HL-60/S4 treated with retinoic acid at 250 ng/mL for 4 days and 3 days (cell line): Measurements from ENCODE around the gene LDB2.

Experiments used
- in situ Hi-C: fragments of 300-500 bp; cut with MboI; formaldehyde crosslinking; loops from 2 replicates; pipeline ENCODE4 v1.7.0; 2022; ENCODE audit warnings: low sequenced_read_pairs

Gene LDB2

GRCh38 chr4:16887887-16888286 lies 10.6 kb downstream of the LDB2 start:
- in situ Hi-C loops: no loop called here

GRCh38 chr4:16884673-16885460 lies 13.6 kb downstream of the LDB2 start:
- in situ Hi-C loops: no loop called here

- in situ Hi-C loops: no loop called here
Measured at GRCh38 chr4:16883806-16884205, 14.6 kb downstream of the LDB2 start.

DNA sequence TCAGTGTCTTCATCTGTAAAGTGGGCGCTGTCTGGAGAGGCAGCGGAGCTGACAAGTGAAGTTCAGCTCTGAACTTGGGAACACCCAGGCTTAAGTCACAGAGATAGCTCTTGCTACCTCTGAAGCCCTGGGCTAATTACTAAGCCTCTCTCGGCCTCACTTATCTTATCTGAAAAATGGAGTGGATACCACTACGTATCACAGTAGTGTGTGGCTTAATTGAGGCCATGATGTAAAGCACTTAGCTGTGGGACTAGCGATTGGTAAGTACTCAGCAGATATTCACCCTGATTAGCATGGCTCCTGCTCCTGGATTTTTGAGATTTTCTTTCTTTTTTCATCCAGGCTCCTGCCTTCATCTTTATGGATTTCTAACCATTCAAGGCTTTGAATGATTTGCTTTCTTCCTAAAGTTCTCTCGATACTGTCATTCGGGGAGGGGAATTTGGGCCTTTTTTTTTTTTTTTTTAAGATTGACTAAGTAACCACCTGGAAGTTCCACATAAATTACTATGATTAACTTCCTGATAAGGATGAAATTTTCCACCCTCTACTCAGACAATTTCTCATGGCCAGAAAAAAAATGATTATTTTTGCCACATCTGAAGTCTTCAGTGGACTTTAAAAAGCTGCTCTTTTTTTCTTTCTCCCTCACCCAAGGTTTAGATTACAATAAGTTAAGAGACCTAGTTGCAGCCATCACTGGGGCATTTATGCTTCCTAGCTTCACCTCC lies 17.1 kb downstream of the LDB2 start:
- in situ Hi-C loops: no loop called here

GRCh38 chr4:16875487-16875886 lies 23.0 kb downstream of the LDB2 start:
- in situ Hi-C loops: no loop called here

DNA sequence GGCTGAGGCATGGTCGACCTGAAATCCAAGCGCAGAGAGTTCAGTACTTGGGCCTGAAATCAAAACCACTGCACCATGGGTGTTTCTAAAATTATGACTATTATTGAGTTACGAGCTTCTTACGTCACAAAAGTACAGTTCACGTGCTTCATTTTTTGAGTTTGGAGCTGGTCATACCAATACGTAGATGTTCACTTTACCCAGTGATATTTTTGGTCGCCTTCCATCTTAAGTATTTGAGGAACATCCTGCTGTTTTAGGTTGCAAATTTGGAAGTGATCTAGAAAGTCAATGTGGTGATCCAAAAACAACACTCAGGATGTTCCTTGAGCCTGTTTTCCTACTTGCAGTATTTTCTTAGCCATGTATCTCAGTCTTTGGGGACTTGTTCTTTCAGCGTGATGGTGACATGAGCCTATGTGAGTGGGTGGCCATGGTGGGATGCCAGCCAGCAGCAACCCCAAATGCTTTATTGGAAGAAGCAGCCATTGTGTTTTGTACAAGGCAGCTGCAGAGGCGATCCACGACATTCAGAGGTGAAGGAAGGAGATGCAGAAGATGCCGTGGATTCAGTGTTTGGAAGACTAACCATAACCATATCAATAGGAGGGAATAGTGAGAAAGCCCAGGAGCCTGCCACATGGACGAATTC lies 28.7 kb downstream of the LDB2 start:
- in situ Hi-C loops: no loop called here

GRCh38 chr4:16868674-16869073 lies 29.8 kb downstream of the LDB2 start:
- in situ Hi-C loops: no loop called here

DNA sequence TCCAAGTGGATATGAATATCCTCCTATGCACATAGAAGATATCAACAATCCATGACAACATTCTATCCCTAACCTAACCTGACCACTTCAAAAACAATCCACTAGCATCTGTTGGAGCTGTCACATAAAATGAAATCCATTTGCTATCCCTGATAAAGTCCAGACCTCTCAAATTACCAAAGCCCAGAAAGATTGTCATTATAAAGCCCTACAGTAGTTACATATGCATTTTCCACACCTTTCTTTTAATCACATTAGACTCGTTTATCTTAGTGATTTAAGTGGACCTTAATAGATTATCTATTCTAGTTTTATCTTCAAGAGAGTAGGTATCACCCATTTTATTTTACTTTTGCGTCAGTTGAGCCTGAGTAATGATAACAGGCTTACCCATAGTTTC lies 30.6 kb downstream of the LDB2 start:
- in situ Hi-C loops: no loop called here

- in situ Hi-C loops: no loop called here
Measured at GRCh38 chr4:16866974-16867373, 31.5 kb downstream of the LDB2 start.

- in situ Hi-C loops: no loop called here
Measured at GRCh38 chr4:16865897-16866283, 32.6 kb downstream of the LDB2 start.

- in situ Hi-C loops: no loop called here
Measured at GRCh38 chr4:16865209-16865896, 33.1 kb downstream of the LDB2 start.

DNA sequence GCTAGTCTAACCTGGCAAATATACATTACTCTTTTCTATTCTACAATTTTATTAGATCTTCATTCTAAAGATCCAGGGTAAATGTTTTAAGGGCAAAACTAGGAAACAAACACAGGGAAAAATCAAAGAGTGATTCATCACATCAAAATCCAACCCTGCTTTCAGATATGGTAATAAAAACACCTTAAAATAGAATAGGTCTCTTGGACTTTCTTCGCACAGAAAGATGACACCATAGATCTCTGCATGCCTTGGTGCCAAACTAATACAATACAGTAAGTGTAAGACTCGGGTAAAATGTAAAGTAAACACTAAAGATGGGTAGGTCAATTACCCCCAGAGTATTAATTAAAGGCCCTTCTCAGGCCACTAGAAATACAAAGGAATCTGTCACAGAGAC lies 34.2 kb downstream of the LDB2 start:
- in situ Hi-C loops: no loop called here

DNA sequence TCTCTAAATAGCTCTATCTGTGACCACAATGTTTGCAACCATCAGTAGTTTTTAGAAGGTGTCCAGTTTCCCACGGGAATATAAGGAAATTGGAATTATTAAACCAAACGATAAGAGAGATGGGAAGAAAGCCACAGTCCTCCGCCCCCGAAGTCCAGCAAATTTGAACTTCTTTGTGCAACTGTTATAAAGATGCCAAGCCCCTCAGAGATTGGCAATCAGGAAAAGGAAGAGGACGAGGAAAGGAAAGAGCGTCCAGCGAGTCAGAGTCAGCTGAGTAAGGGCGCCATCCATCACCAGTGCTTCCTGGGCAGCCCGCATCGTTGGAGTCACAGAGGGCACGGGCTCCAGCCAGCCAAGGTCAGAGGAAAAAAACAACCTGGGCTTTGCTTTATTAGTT lies 35.7 kb downstream of the LDB2 start:
- in situ Hi-C loops: no loop called here

- in situ Hi-C loops: no loop called here
Measured at GRCh38 chr4:16860516-16860915, 37.9 kb downstream of the LDB2 start.

- in situ Hi-C loops: no loop called here
Measured at GRCh38 chr4:16859031-16859430, 39.4 kb downstream of the LDB2 start.

DNA sequence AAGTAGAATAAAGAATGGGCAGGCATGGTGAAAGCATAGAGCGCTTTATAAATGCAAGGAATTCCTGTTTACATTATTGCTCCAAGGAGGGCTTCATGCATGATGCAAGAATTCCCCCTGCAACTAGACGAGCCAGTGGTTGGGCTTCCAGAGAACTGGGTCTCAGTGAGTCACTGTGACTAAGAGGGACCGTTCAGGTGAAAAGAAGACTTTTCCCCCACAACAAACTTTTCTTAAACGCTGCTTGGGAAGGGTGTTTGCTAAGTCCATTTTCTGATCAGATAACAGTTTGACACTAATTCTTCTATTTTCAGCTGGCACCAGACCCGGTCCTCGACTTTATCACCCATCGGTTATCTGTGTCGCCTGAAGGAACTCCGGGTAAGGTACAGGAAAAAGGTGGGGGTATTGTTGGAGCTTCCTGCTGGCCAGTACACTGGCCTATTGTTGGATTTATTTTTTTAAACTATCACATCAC lies 40.1 kb downstream of the LDB2 start:
- in situ Hi-C loops: no loop called here

DNA sequence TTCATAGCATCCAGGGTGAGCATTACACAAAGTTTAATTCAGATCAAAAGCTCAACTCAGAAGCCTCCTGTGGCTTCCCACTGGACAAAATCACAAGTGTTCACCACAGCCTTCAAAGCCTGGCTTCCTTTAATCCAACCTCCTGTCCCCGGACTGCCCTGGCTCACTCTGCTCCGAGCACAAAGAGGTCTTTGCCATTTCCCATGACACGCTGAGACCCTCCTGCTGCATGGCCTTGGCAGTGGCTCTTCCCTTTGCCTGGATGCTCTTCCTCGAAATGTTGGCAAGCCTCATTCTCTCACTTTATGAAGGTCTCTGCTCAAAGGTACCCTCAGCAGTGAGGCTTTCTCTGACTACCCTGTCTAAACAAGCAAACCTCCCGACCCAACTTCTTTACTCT lies 41.0 kb downstream of the LDB2 start:
- in situ Hi-C loops: no loop called here

- in situ Hi-C loops: no loop called here
Measured at GRCh38 chr4:16853640-16854039, 44.8 kb downstream of the LDB2 start.

- in situ Hi-C loops: no loop called here
Measured at GRCh38 chr4:16852644-16853043, 45.8 kb downstream of the LDB2 start.

DNA sequence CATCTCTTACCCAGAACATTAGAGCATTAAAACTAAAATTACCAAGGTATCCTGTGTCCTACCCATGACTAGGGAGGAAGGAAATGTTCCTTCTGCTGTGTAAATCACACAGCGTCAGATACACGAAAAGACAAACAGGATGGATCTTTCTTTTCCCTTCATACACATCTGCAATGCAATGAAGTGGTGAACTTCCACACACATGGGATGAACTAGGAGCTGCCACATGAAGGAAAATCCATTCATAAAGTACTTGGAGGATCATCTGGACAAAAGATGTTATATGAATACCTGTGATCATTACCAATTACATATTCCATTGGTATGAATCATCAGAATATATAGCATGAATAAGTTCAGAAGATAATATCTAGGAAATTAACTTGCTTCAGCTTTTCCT lies 46.2 kb downstream of the LDB2 start:
- in situ Hi-C loops: no loop called here

DNA sequence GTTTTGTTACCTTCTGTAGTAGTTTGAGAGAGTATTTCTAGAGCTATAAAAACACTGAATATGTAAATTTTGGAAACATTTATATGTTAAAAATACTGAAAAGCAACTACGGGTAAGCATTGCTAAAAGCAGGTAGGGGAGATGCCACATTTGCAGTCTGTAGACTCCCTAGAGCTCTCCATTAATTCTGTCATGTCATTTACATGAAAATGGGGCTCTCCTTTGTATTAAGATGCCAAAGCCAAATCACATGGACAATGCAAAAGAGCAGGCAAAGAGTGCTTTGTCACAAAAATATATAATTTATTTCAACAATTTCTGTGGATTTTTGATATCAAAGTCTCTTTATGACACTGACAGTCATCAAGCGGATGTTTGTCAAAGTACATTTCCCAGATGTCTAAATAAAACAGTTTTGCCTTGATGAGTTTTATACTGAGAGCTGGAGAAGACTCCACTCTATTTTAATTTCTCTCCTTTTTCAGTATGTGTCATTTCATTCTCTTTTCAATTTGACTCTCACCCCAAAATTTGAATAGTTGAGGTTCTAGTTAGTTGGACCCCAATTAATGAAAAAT lies 51.8 kb downstream of the LDB2 start:
- in situ Hi-C loops: no loop called here
